HG02798 (cell line): Measurements from ENCODE around the gene TMEM127.

Source experiments
- ATAC-seq: cut with Tn5 transposase; IDR thresholded peaks from one replicate; pipeline ENCODE4 v1.9.1; 2021; ENCODE audit warnings: mild to moderate bottlenecking; ENCODE audit not compliant: unreplicated experiment, poor library complexity

The TMEM127 gene

DNA sequence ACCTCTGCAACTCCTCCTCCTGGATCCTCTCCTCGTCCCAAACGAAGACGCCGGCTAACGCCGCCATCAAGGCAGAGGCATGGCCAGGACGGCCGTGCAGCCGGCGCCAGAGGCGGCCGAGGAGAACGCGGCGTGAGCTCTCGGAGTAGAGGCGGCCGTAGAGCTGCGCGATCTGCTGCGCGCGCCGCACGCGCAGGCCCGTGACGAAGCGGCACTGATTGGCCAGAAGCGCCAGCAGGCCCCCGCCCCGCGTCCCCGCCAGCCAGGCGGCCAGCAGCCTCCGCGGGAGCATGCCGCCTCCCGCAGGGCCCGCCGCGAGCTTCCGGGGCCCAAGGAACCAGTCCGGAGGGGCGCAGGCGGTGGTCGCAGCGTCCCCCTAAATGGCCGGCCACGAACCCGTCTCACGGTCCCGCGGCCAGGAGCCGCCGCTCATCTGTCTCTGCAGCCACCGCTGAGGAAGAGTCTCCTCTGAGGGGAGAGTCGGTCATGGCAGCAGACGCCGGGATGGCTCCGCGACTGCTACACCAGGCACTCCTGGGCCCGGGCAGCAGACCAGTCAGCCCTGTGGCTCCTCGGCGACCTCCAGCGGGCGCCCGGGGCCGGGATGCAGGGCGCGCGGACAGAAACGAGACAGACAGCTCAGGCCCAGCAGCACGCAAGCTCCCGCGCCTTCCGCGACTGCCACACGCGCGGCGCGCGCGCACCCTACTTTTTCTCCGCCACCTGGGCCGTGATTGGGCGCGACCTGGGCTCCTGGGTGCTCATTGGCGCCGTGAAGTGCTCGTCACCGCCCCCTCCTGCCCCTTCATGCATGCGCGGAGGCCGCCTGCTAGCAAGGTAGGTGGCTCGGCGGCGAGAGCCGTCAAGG is 57.4 kb downstream of the TMEM127 start, which contains the start of gene STARD7:
STARD7 (minus strand) TSS at position 685 of the 868 bp plus-strand sequence; CDS start at position 292, 393 bp downstream.
- peak; percentile 91 for ATAC-seq

DNA sequence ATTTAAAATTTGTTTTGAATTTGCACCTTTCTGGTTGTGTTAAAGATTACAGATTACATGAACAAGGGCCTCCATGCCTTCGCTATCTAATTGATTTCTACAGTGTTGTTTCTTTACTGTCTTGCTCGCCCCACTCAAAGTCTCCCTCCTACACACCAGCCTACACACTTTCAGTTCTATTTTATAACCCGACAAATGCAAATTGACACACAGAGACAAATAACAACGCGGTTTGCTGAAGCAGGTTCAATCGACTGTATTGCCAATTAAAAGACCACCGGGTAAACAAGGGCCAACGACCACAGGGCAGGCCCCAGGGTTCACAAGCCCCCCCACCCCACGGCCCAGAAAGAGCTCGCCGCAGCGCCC is 58.0 kb downstream of the TMEM127 start:
- peak; percentile 11 for ATAC-seq

DNA sequence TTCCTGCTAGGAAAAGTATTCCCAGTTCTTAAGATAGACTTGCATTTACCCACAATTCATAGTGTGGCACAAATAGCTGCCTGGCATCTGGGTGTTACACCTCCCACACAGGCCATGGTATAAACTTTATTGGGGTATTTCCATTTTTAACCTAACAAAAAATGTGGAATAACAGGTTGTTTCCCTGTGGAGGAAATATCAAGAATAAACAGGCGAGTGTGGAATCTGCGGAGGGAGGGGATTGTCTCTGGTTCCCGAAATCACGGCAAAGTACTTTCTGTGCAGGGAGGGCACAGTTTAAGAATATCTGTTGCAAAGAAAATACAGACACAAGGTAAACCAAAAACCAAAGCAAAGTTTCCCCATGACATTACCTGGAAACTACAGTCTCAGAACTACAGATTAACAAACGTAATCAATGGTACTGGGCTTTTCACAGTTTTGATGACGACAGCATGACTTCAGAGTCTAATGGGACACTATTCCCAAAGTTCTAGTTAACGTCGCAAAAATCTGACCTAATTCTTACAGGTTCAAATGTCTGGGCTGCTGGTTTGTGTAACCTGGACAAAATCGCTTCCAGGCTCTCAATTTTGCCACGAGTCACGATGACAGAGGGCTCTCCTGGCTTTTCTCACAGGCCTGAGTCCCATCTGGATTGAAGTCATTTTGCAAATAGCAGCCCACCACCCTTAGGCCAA is 58.6 kb downstream of the TMEM127 start:
- ATAC-seq: no peak

DNA sequence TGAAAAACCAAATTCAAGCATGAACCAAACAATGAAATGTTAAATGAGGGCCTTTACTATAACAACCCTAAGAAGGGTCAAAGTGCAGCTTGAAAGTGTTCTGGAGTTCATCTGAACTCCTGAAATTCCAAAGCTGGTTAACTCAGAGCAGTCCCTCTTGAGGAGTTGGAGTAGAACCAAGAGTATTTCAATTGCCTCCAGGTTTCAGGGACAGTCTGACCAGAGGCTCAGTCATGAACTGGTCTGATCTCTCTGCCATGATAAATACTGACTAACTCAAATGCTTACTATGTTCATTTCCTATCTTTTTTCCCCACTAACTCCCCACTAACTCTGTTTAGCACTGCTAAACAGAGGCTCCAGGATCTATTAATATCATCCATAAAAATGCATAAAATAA is 59.9 kb downstream of the TMEM127 start:
- ATAC-seq: no peak

DNA sequence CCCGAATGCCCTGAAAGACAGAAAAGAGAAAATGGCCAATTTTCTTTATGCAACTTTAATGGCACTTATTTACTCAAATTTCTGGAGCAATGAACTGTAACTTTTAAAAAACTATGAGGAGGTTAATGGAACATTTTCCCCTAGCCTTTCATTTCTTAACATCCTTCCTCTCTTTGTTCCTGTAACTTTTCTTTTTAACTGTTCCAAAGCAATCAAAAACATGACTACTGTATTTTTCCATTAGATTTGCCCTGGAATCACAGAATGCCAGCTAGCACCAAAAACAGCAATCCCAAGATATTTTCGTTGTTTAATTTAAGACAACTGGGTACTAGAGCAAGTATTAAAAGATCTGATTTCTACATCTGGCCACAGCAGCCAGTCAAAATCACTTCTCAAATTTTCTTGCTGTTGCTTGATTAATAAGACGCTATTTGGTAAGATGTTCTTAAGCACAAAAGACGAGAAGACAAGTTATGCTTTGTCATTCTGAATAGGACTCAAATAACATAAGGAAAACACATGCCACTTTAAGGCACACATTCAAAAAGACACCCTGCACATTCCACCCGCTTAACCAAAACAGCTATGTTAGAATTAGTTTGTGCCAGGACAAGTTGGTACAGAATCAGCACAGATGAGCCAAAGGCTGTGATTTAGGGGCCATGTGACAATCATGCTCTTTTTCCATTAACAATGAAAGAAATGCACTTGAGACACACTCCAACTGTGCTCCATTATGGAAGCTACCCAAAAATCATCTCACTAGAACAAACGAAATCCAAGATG is 60.8 kb downstream of the TMEM127 start:
- no peak for ATAC-seq

DNA sequence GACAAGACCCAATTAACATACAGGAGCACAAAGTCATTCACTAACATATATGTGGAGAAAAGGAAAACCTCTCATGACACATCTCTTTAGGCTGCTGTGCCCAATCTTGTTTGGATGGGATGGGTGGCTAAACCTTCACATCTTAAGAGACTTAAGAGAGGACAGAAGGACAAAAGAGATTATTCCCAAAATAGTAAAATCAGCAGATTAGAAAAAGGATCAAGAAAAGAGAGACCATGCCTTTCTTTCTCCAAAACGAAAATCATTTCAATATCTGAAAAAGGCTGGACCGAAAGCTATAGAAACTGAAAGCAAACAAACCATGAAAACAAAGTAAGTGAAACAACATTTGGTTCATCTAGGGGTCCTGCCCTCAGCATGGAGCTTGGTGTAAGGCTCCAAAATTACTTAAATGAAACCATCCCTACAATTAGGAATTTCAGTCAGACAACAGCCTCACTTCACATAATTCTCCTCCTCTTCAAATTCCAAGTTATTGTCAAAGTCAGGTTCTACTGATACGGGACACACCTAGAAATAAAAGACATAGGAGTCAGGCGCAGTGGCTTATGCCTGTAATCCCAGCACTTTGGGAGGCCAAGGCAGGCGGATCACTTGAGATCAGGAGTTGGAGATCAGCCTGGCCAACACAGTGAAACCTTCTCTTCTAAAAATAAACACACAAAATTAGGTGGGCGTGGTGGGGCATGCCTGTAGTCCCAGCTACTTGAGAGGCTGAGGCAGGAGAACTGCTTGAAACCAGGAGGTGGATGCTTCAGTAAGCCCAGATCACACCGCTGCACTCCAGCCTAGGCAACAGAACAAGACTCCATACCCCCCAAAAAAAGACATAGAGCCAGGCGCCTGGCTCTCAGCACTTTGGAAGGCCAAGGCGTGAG is 62.4 kb downstream of the TMEM127 start:
- no peak for ATAC-seq

DNA sequence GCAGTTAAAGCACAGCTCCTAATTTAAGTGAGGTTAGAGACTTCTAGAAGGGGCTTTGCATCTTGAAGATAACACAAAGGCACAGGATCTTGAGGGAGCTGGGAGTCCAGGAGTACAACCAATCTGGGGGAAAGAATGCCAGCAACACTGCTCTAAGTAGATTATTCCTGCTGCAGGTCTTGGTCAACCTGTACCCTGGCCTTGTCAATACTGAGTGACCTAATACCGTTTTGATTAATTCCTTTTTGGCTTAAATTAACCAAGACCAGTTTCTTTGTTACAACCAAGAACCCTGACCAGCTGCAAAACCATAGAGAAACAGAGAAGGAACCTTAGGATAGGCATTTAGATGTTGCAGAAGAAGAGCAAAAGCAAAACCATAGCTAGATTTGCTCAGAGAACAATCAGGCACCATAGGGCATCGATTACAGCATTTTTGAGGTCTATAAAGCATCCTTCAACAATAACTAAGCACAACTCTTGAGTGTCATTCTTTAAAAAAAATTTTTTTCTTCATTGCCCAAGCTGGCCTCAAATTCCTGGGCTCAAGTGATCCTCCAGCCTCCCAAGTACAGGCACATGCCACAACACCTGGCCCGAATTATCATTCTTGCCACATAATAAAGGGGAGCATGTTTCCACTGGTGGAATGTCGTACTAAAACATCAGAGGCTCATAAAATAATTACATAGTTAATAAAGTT is 63.5 kb downstream of the TMEM127 start:
- no peak for ATAC-seq

DNA sequence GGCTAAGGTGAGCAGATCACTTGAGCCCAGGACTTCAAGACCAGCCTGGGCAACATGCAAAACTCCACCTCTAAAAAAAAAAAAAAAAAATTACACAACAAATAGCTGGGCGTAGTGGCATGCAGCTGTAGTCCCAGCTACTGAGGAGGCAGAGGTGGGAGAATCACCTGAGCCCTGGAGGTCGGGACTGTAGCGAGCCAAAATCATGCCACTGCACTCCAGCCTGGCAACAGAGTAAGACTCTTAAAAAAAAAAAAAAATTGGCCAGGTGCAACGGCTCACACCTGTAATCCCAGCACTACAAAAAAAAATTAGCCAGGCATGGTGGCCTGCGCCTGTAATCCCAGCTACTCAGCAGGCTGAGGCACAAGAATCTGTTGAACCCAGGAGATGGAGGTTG is 64.5 kb downstream of the TMEM127 start:
- no peak for ATAC-seq

DNA sequence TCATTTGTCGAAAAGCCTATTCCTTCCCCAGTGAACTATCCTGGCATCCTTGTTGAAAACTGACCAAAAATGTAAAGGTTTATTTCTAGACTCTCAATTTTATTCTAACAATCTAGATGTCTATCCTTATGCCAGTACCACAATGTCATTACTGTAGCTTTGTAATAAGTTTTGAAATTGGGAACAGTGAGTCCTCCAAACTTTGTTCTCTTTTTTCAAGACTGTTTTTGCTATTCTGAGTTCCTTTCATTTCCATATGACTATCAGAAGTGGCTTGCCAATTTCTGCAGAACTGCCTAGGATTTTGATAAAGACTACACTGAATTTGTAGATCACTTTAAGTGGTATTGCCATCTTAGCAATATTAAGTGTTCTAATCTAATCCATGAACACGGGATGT is 66.9 kb downstream of the TMEM127 start:
- no peak for ATAC-seq
